Stimulated activated CD8-positive, alpha-beta memory T cell treated with anti-CD3 and anti-CD28 coated beads, Interleukin-4, amount 100 ng/mL, for 48 hours (primary cell): ENCODE data around the gene RFPL1.
"Not testable (repeated sequence)": the region's sequence is repeated elsewhere in the genome, so short reads cannot be mapped to it uniquely, and the experiment has no call there.

ENCODE experiments used
- DNase-seq: peaks from one replicate; pipeline ENCODE4 v3.0.0-alpha.2; 2020

Gene RFPL1

GRCh38 chr22:29479417-29480261 lies 41.3 kb downstream of the RFPL1 start, which contains the start of gene NEFH:
Gene NEFH (plus strand): TSS chr22:29480218. CDS start chr22:29480263, 45 bp downstream.
- no peak for DNase-seq

DNA sequence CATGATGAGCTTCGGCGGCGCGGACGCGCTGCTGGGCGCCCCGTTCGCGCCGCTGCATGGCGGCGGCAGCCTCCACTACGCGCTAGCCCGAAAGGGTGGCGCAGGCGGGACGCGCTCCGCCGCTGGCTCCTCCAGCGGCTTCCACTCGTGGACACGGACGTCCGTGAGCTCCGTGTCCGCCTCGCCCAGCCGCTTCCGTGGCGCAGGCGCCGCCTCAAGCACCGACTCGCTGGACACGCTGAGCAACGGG lies 41.8 kb downstream of the RFPL1 start:
- no peak for DNase-seq

- DNase-seq = peak; percentile 56
Measured at GRCh38 chr22:29480512-29481264, 42.3 kb downstream of the RFPL1 start.

GRCh38 chr22:29481265-29482000 lies 43.0 kb downstream of the RFPL1 start:
- DNase-seq = no peak

- no peak for DNase-seq
Measured at GRCh38 chr22:29482253-29482652, 43.9 kb downstream of the RFPL1 start.

DNA sequence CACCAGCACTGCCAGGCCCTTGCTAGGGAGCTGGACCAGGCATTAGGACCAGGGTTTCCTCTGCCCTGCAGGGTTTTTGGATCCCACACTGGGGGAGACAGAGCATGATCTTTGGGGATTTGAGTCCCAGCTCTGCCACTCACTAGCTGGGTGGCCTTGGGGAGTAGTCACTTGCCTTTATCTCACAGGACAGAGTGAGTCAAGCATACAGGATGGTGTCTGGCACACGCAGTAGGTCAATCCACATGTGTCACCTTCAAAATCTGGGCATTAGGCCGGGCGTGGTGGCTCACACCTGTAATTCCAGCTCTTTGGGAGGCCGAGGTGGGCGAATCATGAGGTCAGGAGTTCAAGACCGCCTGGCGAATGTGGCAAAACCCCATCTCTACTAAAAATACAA lies 44.3 kb downstream of the RFPL1 start:
- DNase-seq = no peak

DNA sequence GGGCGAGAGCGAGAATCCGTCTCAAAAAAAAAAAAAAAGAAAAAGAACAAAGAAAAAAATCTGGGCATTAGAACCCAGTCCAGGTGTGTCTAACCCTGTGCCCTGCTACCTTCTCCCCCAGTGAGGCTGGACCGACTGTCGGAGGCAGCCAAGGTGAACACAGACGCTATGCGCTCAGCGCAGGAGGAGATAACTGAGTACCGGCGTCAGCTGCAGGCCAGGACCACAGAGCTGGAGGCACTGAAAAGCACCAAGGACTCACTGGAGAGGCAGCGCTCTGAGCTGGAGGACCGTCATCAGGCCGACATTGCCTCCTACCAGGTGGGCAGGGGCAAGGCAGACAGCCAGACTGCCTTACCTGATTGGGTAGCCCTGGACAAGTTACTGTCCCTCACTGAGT lies 44.9 kb downstream of the RFPL1 start:
- DNase-seq = no peak

DNA sequence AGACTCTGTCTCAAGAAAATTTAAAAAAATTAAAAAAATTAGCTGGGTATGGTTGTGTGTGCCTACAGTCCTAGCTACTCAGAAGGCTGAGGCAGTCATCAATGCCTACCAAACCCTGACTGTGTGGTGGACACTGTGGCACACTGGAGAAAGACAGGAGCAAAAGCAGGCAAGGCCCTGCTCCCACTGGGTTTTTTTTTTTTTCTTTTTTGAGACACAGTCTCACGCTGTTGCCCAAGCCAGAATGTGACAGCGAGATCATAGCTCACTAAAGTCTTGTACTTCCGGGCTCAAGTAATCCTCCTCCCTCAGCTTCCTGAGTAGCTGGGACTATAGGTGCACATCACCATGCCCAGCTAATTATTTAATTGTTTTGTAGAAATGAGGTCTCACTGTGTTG lies 46.3 kb downstream of the RFPL1 start:
- DNase-seq = no peak

- no peak for DNase-seq
Measured at GRCh38 chr22:29485448-29485847, 47.1 kb downstream of the RFPL1 start.

- DNase-seq = no peak
Measured at GRCh38 chr22:29487426-29487986, 49.1 kb downstream of the RFPL1 start.

DNA sequence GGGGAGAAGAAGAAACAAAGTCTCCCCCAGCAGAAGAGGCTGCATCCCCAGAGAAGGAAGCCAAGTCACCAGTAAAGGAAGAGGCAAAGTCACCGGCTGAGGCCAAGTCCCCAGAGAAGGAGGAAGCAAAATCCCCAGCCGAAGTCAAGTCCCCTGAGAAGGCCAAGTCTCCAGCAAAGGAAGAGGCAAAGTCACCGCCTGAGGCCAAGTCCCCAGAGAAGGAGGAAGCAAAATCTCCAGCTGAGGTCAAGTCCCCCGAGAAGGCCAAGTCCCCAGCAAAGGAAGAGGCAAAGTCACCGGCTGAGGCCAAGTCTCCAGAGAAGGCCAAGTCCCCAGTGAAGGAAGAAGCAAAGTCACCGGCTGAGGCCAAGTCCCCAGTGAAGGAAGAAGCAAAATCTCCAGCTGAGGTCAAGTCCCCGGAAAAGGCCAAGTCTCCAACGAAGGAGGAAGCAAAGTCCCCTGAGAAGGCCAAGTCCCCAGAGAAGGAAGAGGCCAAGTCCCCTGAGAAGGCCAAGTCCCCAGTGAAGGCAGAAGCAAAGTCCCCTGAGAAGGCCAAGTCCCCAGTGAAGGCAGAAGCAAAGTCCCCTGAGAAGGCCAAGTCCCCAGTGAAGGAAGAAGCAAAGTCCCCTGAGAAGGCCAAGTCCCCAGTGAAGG lies 50.9 kb downstream of the RFPL1 start:
- DNase-seq = not testable (repeated sequence)

GRCh38 chr22:29491012-29491411 lies 52.6 kb downstream of the RFPL1 start:
- DNase-seq = no peak
